ENCODE measurements around the gene ZBTB20. TPM values are rescaled to one million over a fixed set of nuclear protein-coding genes. Genes with fewer than 3 reads are reported as not detected.

Gene ZBTB20
- polyA plus RNA-seq, 4 donors = 0.27 to 2.2 (median 1.3) TPM

DNA sequence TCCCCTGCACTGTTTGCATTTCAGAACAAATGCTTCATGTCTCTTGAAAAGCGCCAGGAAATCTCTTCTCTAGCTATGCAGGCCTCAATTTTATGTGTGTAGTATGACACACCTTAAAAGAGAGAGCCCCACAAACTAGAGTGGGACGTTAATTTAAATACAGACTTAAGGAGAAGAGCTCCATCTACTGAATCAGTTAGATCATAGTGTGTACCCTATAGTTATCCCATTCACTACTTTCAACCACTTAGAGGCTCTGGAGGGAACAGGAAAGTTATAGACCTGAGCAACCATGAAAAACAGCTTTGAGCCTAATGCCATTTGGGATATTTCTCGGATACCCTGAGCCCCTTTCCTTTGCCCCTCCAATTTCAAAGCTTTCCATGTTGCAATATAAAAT lies 699.5 kb downstream of the ZBTB20 start:
- H3K9me3 ChIP-seq (ENCODE audit: control insufficient read depth in 2 of 2, insufficient read depth in 1 of 2, low read depth in 1 of 2, low read length in 1 of 2) = no peaks in the 10 kb centered on the region
- H3K4me1 ChIP-seq (ENCODE audit: control insufficient read depth in 3 of 3, insufficient read depth in 2 of 3, low read depth in 1 of 3, low read length in 2 of 3) = peaks cover 0 to under 1% (median 0%) of the 10 kb centered on the region in 3 donors
- no peak overlapping the region for H3K27ac ChIP-seq (ENCODE audit: low read depth in 1 of 3, low read length in 2 of 3)
- H3K27me3 ChIP-seq (ENCODE audit: control insufficient read depth in 3 of 3, insufficient read depth in 3 of 3, low read length in 3 of 3) = no peaks in the 10 kb centered on the region
- WGBS, 3 donors = 78 to 90% (median 86%) methylated on average over 3 of the region's 3 CpGs
- DNase-seq (no peak), FAIRE-seq (no peak)
- no peak overlapping the region for H3K4me3 ChIP-seq (ENCODE audit: low read depth in 1 of 3, low read length in 3 of 3)
- H3K36me3 ChIP-seq (ENCODE audit: control insufficient read depth in 3 of 3, insufficient read depth in 2 of 3, low read depth in 1 of 3, low read length in 3 of 3) = no peaks in the 10 kb centered on the region

DNA sequence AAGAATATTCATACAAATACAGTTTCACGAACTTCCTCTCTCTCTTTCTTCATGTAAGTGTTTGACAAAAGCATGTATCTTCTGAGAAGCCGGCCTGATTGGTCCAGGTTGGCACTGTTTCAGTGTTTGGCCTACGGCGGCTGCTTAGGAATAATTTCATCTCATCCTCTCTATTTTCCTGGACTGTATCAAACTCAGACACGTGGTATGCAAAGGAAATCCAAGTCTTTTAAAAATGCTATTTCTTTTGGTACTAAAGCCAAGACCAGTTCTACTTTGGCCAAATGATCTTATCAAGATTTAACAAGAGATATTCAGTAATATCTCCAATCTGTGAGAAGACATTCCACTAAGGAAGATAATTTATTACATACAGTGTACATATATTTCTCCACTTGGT lies 700.5 kb downstream of the ZBTB20 start:
- Histone ChIP-seq H3K4me3 (ENCODE audit: low read depth in 1 of 3, low read length in 3 of 3) (no peak overlapping the region), H3K36me3 (ENCODE audit: control insufficient read depth in 3 of 3, insufficient read depth in 2 of 3, low read depth in 1 of 3, low read length in 3 of 3) (no peaks in the 10 kb centered on the region), H3K27me3 (ENCODE audit: control insufficient read depth in 3 of 3, insufficient read depth in 3 of 3, low read length in 3 of 3) (no peaks in the 10 kb centered on the region), H3K9me3 (ENCODE audit: control insufficient read depth in 2 of 2, insufficient read depth in 1 of 2, low read depth in 1 of 2, low read length in 1 of 2) (no peaks in the 10 kb centered on the region), H3K27ac (ENCODE audit: low read depth in 1 of 3, low read length in 2 of 3) (no peak overlapping the region), H3K4me1 (ENCODE audit: control insufficient read depth in 3 of 3, insufficient read depth in 2 of 3, low read depth in 1 of 3, low read length in 2 of 3) (peaks cover 0 to 4% (median 0%) of the 10 kb centered on the region in 3 donors)
- no peak for DNase-seq
- 67 to 85% (median 77%) methylated on average over 5 of the region's 5 CpGs for WGBS, 3 donors
- FAIRE-seq = no peak

DNA sequence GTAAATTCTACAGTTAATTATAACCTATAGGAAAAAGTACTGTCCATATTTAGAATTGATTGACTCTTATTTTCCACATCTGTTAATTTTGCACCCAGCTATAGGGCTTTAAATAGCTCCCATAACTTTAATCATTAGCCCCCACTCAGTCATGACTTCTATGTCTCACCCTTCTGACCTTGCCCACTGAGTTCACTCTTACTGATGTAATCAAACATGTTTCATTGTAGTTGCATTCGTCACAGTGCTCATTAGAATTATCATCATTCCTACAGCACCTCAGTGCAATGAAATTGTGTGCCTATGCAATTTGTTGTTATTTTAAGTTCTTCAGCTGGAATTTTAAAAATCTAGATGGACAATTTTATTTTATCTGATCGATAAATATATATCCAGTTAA lies 701.9 kb downstream of the ZBTB20 start:
- H3K9me3 ChIP-seq (ENCODE audit: control insufficient read depth in 2 of 2, insufficient read depth in 1 of 2, low read depth in 1 of 2, low read length in 1 of 2) = no peaks in the 10 kb centered on the region
- H3K4me1 ChIP-seq (ENCODE audit: control insufficient read depth in 3 of 3, insufficient read depth in 2 of 3, low read depth in 1 of 3, low read length in 2 of 3) = peaks cover 0 to 4% (median 0%) of the 10 kb centered on the region in 3 donors
- 80 to 87% (median 84%) methylated on average over 2 of the region's 2 CpGs for WGBS, 3 donors
- no peaks in the 10 kb centered on the region for H3K36me3 ChIP-seq (ENCODE audit: control insufficient read depth in 3 of 3, insufficient read depth in 2 of 3, low read depth in 1 of 3, low read length in 3 of 3)
- FAIRE-seq = no peak
- no peak for DNase-seq
- no peaks in the 10 kb centered on the region for H3K27me3 ChIP-seq (ENCODE audit: control insufficient read depth in 3 of 3, insufficient read depth in 3 of 3, low read length in 3 of 3)
- H3K4me3 ChIP-seq (ENCODE audit: low read depth in 1 of 3, low read length in 3 of 3) = no peak overlapping the region
- H3K27ac ChIP-seq (ENCODE audit: low read depth in 1 of 3, low read length in 2 of 3) = no peak overlapping the region

- no peak for FAIRE-seq
- no peaks in the 10 kb centered on the region for H3K27me3 ChIP-seq (ENCODE audit: control insufficient read depth in 3 of 3, insufficient read depth in 3 of 3, low read length in 3 of 3)
- H3K36me3 ChIP-seq (ENCODE audit: control insufficient read depth in 3 of 3, insufficient read depth in 2 of 3, low read depth in 1 of 3, low read length in 3 of 3) = no peaks in the 10 kb centered on the region
- H3K4me3 ChIP-seq (ENCODE audit: low read depth in 1 of 3, low read length in 3 of 3) = no peak overlapping the region
- H3K4me1 ChIP-seq (ENCODE audit: control insufficient read depth in 3 of 3, insufficient read depth in 2 of 3, low read depth in 1 of 3, low read length in 2 of 3) = peaks cover 0 to 4% (median 0%) of the 10 kb centered on the region in 3 donors
- H3K9me3 ChIP-seq (ENCODE audit: control insufficient read depth in 2 of 2, insufficient read depth in 1 of 2, low read depth in 1 of 2, low read length in 1 of 2) = no peaks in the 10 kb centered on the region
- 77 to 91% (median 88%) methylated on average over 3 of the region's 3 CpGs for WGBS, 3 donors
- no peak overlapping the region for H3K27ac ChIP-seq (ENCODE audit: low read depth in 1 of 3, low read length in 2 of 3)
- no peak for DNase-seq
These were observed 702.9 kb downstream of the ZBTB20 start for GRCh38 chr3:114444216-114444615.

GRCh38 chr3:114442246-114442645 lies 704.8 kb downstream of the ZBTB20 start:
- H3K27me3 ChIP-seq (ENCODE audit: control insufficient read depth in 3 of 3, insufficient read depth in 3 of 3, low read length in 3 of 3) = no peaks in the 10 kb centered on the region
- peaks cover 0 to 4% (median 0%) of the 10 kb centered on the region in 3 donors for H3K4me1 ChIP-seq (ENCODE audit: control insufficient read depth in 3 of 3, insufficient read depth in 2 of 3, low read depth in 1 of 3, low read length in 2 of 3)
- no peaks in the 10 kb centered on the region for H3K9me3 ChIP-seq (ENCODE audit: control insufficient read depth in 2 of 2, insufficient read depth in 1 of 2, low read depth in 1 of 2, low read length in 1 of 2)
- H3K27ac ChIP-seq (ENCODE audit: low read depth in 1 of 3, low read length in 2 of 3) = no peak overlapping the region
- H3K36me3 ChIP-seq (ENCODE audit: control insufficient read depth in 3 of 3, insufficient read depth in 2 of 3, low read depth in 1 of 3, low read length in 3 of 3) = no peaks in the 10 kb centered on the region
- FAIRE-seq (no peak), DNase-seq (no peak)
- no peak overlapping the region for H3K4me3 ChIP-seq (ENCODE audit: low read depth in 1 of 3, low read length in 3 of 3)

DNA sequence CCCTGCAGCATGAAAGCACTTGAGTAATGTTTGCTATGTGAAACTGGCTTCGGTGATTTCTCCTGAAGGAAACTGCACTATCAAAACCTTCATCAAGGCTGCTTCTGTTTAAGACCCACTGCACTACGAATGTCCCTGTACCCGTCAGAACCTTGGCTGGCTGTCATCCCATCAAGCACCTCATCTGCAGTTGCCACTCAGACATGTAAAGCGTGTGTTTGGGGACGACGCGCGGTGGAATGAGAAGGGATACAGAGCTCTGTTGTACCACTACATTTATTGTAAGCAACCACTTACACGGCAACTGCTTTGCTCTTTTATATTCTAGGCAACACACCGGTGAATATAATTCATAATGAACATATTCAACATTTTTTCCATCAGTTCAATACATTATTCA lies 705.7 kb downstream of the ZBTB20 start:
- H3K27ac ChIP-seq (ENCODE audit: low read depth in 1 of 3, low read length in 2 of 3) = no peak overlapping the region
- no peak for FAIRE-seq
- H3K9me3 ChIP-seq (ENCODE audit: control insufficient read depth in 2 of 2, insufficient read depth in 1 of 2, low read depth in 1 of 2, low read length in 1 of 2) = no peaks in the 10 kb centered on the region
- H3K4me3 ChIP-seq (ENCODE audit: low read depth in 1 of 3, low read length in 3 of 3) = no peak overlapping the region
- H3K36me3 ChIP-seq (ENCODE audit: control insufficient read depth in 3 of 3, insufficient read depth in 2 of 3, low read depth in 1 of 3, low read length in 3 of 3) = no peaks in the 10 kb centered on the region
- no peak for DNase-seq
- no peaks in the 10 kb centered on the region for H3K27me3 ChIP-seq (ENCODE audit: control insufficient read depth in 3 of 3, insufficient read depth in 3 of 3, low read length in 3 of 3)
- peaks cover 0 to 4% (median 0%) of the 10 kb centered on the region in 3 donors for H3K4me1 ChIP-seq (ENCODE audit: control insufficient read depth in 3 of 3, insufficient read depth in 2 of 3, low read depth in 1 of 3, low read length in 2 of 3)
- 91 to 96% (median 95%) methylated on average over 10 of the region's 10 CpGs for WGBS, 3 donors

GRCh38 chr3:114440700-114441099 lies 706.4 kb downstream of the ZBTB20 start:
- H3K36me3 ChIP-seq (ENCODE audit: control insufficient read depth in 3 of 3, insufficient read depth in 2 of 3, low read depth in 1 of 3, low read length in 3 of 3) = no peaks in the 10 kb centered on the region
- no peaks in the 10 kb centered on the region for H3K27me3 ChIP-seq (ENCODE audit: control insufficient read depth in 3 of 3, insufficient read depth in 3 of 3, low read length in 3 of 3)
- DNase-seq (no peak), FAIRE-seq (no peak)
- H3K27ac ChIP-seq (ENCODE audit: low read depth in 1 of 3, low read length in 2 of 3) = no peak overlapping the region
- no peak overlapping the region for H3K4me3 ChIP-seq (ENCODE audit: low read depth in 1 of 3, low read length in 3 of 3)
- 85 to 91% (median 89%) methylated on average over 4 of the region's 4 CpGs for WGBS, 3 donors
- H3K9me3 ChIP-seq (ENCODE audit: control insufficient read depth in 2 of 2, insufficient read depth in 1 of 2, low read depth in 1 of 2, low read length in 1 of 2) = no peaks in the 10 kb centered on the region
- H3K4me1 ChIP-seq (ENCODE audit: control insufficient read depth in 3 of 3, insufficient read depth in 2 of 3, low read depth in 1 of 3, low read length in 2 of 3) = peaks cover 0 to 4% (median 0%) of the 10 kb centered on the region in 3 donors

GRCh38 chr3:114439284-114439683 lies 707.8 kb downstream of the ZBTB20 start:
- DNase-seq (no peak), FAIRE-seq (no peak)
- 92 to 100% (median 100%) methylated on average over 1 of the region's 1 CpG for WGBS, 3 donors

GRCh38 chr3:114437897-114438296 lies 709.2 kb downstream of the ZBTB20 start:
- Histone ChIP-seq H3K4me1 (ENCODE audit: control insufficient read depth in 3 of 3, insufficient read depth in 2 of 3, low read depth in 1 of 3, low read length in 2 of 3) (peaks cover 0 to 4% (median 0%) of the 10 kb centered on the region in 3 donors), H3K4me3 (ENCODE audit: low read depth in 1 of 3, low read length in 3 of 3) (no peak overlapping the region), H3K27me3 (ENCODE audit: control insufficient read depth in 3 of 3, insufficient read depth in 3 of 3, low read length in 3 of 3) (no peaks in the 10 kb centered on the region), H3K27ac (ENCODE audit: low read depth in 1 of 3, low read length in 2 of 3) (no peak overlapping the region), H3K36me3 (ENCODE audit: control insufficient read depth in 3 of 3, insufficient read depth in 2 of 3, low read depth in 1 of 3, low read length in 3 of 3) (no peaks in the 10 kb centered on the region), H3K9me3 (ENCODE audit: control insufficient read depth in 2 of 2, insufficient read depth in 1 of 2, low read depth in 1 of 2, low read length in 1 of 2) (no peaks in the 10 kb centered on the region)
- FAIRE-seq = no peak
- no peak for DNase-seq
- WGBS, 3 donors = 91 to 97% (median 97%) methylated on average over 2 of the region's 2 CpGs

More at GRCh38 chr3:114439284-114439683, 707.8 kb downstream of the ZBTB20 start:
- Histone ChIP-seq H3K27ac (ENCODE audit: low read depth in 1 of 3, low read length in 2 of 3) (no peak overlapping the region), H3K27me3 (ENCODE audit: control insufficient read depth in 3 of 3, insufficient read depth in 3 of 3, low read length in 3 of 3) (no peaks in the 10 kb centered on the region), H3K36me3 (ENCODE audit: control insufficient read depth in 3 of 3, insufficient read depth in 2 of 3, low read depth in 1 of 3, low read length in 3 of 3) (no peaks in the 10 kb centered on the region), H3K9me3 (ENCODE audit: control insufficient read depth in 2 of 2, insufficient read depth in 1 of 2, low read depth in 1 of 2, low read length in 1 of 2) (no peaks in the 10 kb centered on the region), H3K4me1 (ENCODE audit: control insufficient read depth in 3 of 3, insufficient read depth in 2 of 3, low read depth in 1 of 3, low read length in 2 of 3) (peaks cover 0 to 4% (median 0%) of the 10 kb centered on the region in 3 donors), H3K4me3 (ENCODE audit: low read depth in 1 of 3, low read length in 3 of 3) (no peak overlapping the region)
